ENCODE measurements around the gene UPK3BL1.
"Not testable (repeated sequence)": the region's sequence is repeated elsewhere in the genome, so short reads cannot be mapped to it uniquely, and the experiment has no call there.

- TF ChIP-seq CTCF (IDR thresholded peaks at IDR 0.05; ENCODE audit: low read length); EZH2phosphoT487 (IDR thresholded peaks at IDR 0.05; ENCODE audit: low read length); EZH2 (optimal IDR thresholded peaks at IDR 0.05; ENCODE audit: low read depth, low read length): not testable (repeated sequence)
Observed at GRCh38 chr7:102606848-102607247, 35.7 kb downstream of the UPK3BL1 start.
